Astrocyte (in vitro differentiated cells and primary cell): ENCODE results near the gene PYGB.

Experiments
- CTCF ChIP-seq: IDR thresholded peaks from 2 replicates; pipeline ENCODE4 v1.5.1; 2011; ENCODE audit warnings: low read depth, mild to moderate bottlenecking, inconsistent platforms, low read length, moderate library complexity; ENCODE audit not compliant: insufficient read depth
- EZH2 ChIP-seq: IDR thresholded peaks from 2 replicates; pipeline ENCODE4 v1.6.1; 2012; ENCODE audit warnings: mild to moderate bottlenecking, low read length, inconsistent platforms; ENCODE audit not compliant: insufficient read depth

- TF ChIP-seq CTCF (no peak), EZH2 (no peak)
Measured at GRCh38 chr20:25282034-25282781, 34.3 kb downstream of the PYGB start.
